IPS DF 6.9 (cell line): ENCODE results near the gene WDR70.

Source experiments
- DNase-seq: peaks from one replicate; pipeline ENCODE4 v3.0.0-alpha.2; 2013; ENCODE audit warnings: low read depth, low spot score
- H3K27ac ChIP-seq: one replicate; pipeline ENCODE4 v1.5.1; 2013; ENCODE audit warnings: low read length, control low read depth
- H3K27me3 ChIP-seq: 2 replicates; pipeline ENCODE4 v1.6.1; 2013; ENCODE audit warnings: mild to moderate bottlenecking, low read length; ENCODE audit not compliant: control insufficient read depth, insufficient read depth
- H3K36me3 ChIP-seq: 2 replicates; pipeline ENCODE4 v1.6.1; 2013; ENCODE audit warnings: low read length; ENCODE audit not compliant: control insufficient read depth, insufficient read depth
- H3K4me1 ChIP-seq: 2 replicates; pipeline ENCODE4 v1.6.1; 2013; ENCODE audit warnings: low read length; ENCODE audit not compliant: control insufficient read depth, insufficient read depth
- H3K4me3 ChIP-seq: 2 replicates; pipeline ENCODE4 v1.5.1; 2013; ENCODE audit warnings: mild to moderate bottlenecking, low read length
- H3K9me3 ChIP-seq: 2 replicates; pipeline ENCODE4 v1.6.1; 2013; ENCODE audit warnings: low read length, inconsistent platforms; ENCODE audit not compliant: control insufficient read depth, insufficient read depth
- WGBS: extraction: QIAGEN DNeasy Blood & Tissue Kit; methylation state at CpG from one replicate; pipeline ENCODE4 v1.1.7; 2013; ENCODE audit warnings: mixed read lengths, missing lambda C conversion rate; ENCODE audit not compliant: insufficient read length, insufficient coverage; 5-methylcytosine and 5-hydroxymethylcytosine counted together

WDR70 gene

DNA sequence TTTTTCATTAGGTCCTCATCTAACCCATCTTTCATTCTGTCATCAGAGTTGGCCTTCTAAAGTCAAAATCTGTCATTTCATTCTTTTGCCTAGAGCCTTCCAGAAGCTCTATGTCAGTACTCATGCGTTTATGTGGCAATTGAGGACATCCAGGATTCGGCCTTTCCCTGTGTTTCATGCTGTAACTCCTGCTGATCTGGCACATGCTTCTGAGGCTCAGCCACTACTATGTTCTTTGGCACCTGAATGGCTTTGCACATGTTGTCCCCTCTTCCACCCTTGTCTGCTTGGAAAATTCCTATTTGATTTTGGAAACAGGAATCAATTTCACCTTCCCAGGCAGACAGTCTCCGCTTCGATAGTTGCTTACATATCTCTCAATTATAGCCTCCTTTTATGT is 375.9 kb downstream of the WDR70 start:
- no peaks in the 10 kb centered on the region for H3K27me3 ChIP-seq
- H3K36me3 ChIP-seq: no peaks in the 10 kb centered on the region
- no CpG with 5 or more reads among the region's 4 CpGs for WGBS
- H3K27ac ChIP-seq: no peak overlapping the region
- H3K9me3 ChIP-seq: no peaks in the 10 kb centered on the region
- no peak overlapping the region for H3K4me3 ChIP-seq
- H3K4me1 ChIP-seq: no peaks in the 10 kb centered on the region; the same call in 1 of the 2 replicates
- no peak for DNase-seq

- WGBS: 100% methylated on average over 1 of the region's 4 CpGs
- no peak overlapping the region for H3K4me3 ChIP-seq
- H3K27me3 ChIP-seq: no peaks in the 10 kb centered on the region
- no peaks in the 10 kb centered on the region for H3K9me3 ChIP-seq
- no peak overlapping the region for H3K27ac ChIP-seq
- H3K4me1 ChIP-seq: no peaks in the 10 kb centered on the region; the same call in 1 of the 2 replicates
- H3K36me3 ChIP-seq: no peaks in the 10 kb centered on the region
- no peak for DNase-seq
Observed at GRCh38 chr5:37755581-37755980, 376.5 kb downstream of the WDR70 start.

GRCh38 chr5:37756248-37756647 is 377.1 kb downstream of the WDR70 start:
- Histone ChIP-seq H3K27ac (no peak overlapping the region), H3K4me1 (no peaks in the 10 kb centered on the region; the same call in 1 of the 2 replicates), H3K27me3 (no peaks in the 10 kb centered on the region), H3K9me3 (no peaks in the 10 kb centered on the region), H3K4me3 (no peak overlapping the region), H3K36me3 (no peaks in the 10 kb centered on the region)
- no peak for DNase-seq

- WGBS: no CpG with 5 or more reads among the region's 4 CpGs
- Histone ChIP-seq H3K9me3 (no peaks in the 10 kb centered on the region), H3K4me1 (no peaks in the 10 kb centered on the region; the same call in 1 of the 2 replicates), H3K4me3 (no peak overlapping the region), H3K36me3 (no peaks in the 10 kb centered on the region), H3K27ac (no peak overlapping the region), H3K27me3 (no peaks in the 10 kb centered on the region)
- DNase-seq: no peak
Observed at GRCh38 chr5:37757980-37758582, 379.0 kb downstream of the WDR70 start.

GRCh38 chr5:37767251-37767650 is 388.1 kb downstream of the WDR70 start:
- no CpG with 5 or more reads among the region's 3 CpGs for WGBS
- no peak overlapping the region for H3K4me3 ChIP-seq

GRCh38 chr5:37767961-37768360 is 388.8 kb downstream of the WDR70 start:
- Histone ChIP-seq H3K4me3 (no peak overlapping the region), H3K27me3 (no peaks in the 10 kb centered on the region), H3K36me3 (no peaks in the 10 kb centered on the region), H3K27ac (no peak overlapping the region), H3K9me3 (no peaks in the 10 kb centered on the region), H3K4me1 (no peaks in the 10 kb centered on the region)
- no CpG with 5 or more reads among the region's 4 CpGs for WGBS
- DNase-seq: no peak

More at GRCh38 chr5:37767251-37767650, 388.1 kb downstream of the WDR70 start:
- Histone ChIP-seq H3K4me1 (no peaks in the 10 kb centered on the region), H3K36me3 (no peaks in the 10 kb centered on the region), H3K27me3 (no peaks in the 10 kb centered on the region), H3K9me3 (no peaks in the 10 kb centered on the region), H3K27ac (no peak overlapping the region)
- DNase-seq: no peak

- Histone ChIP-seq H3K27me3 (no peaks in the 10 kb centered on the region), H3K4me3 (no peak overlapping the region), H3K9me3 (no peaks in the 10 kb centered on the region), H3K36me3 (no peaks in the 10 kb centered on the region), H3K27ac (no peak overlapping the region), H3K4me1 (no peaks in the 10 kb centered on the region)
- DNase-seq: no peak
Observed at GRCh38 chr5:37768371-37768770, 389.3 kb downstream of the WDR70 start.

GRCh38 chr5:37769108-37769507 is 390.0 kb downstream of the WDR70 start:
- no CpG with 5 or more reads among the region's 4 CpGs for WGBS

DNA sequence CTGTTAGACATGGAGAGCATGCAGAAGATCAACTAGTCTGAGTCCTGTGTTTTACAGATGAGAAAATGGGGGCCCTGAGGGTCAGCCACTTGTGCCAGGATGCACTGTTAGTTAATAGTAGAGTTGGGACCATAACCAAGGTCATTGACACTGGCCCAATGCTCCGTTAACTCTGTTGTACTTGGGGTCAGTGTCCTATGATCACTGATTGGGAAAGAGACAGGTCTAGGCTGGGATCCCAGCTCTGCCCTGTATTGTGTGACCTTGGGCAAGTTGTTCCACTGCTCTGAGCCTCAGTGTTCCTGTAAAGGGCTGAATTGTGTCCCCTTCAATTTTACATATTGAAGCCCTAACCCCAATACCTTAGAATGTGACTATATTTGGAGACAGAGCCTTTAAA is 390.7 kb downstream of the WDR70 start:
- DNase-seq: no peak
- Histone ChIP-seq H3K4me3 (no peak overlapping the region), H3K36me3 (no peaks in the 10 kb centered on the region), H3K27me3 (no peaks in the 10 kb centered on the region), H3K27ac (no peak overlapping the region), H3K4me1 (no peaks in the 10 kb centered on the region), H3K9me3 (no peaks in the 10 kb centered on the region; the same call in 1 of the 2 replicates)
- WGBS: no CpG with 5 or more reads among the region's 1 CpG

More at GRCh38 chr5:37769108-37769507, 390.0 kb downstream of the WDR70 start:
- H3K36me3 ChIP-seq: no peaks in the 10 kb centered on the region
- no peaks in the 10 kb centered on the region for H3K9me3 ChIP-seq
- no peaks in the 10 kb centered on the region for H3K27me3 ChIP-seq
- H3K4me3 ChIP-seq: no peak overlapping the region
- no peaks in the 10 kb centered on the region for H3K4me1 ChIP-seq
- no peak for DNase-seq
- no peak overlapping the region for H3K27ac ChIP-seq

DNA sequence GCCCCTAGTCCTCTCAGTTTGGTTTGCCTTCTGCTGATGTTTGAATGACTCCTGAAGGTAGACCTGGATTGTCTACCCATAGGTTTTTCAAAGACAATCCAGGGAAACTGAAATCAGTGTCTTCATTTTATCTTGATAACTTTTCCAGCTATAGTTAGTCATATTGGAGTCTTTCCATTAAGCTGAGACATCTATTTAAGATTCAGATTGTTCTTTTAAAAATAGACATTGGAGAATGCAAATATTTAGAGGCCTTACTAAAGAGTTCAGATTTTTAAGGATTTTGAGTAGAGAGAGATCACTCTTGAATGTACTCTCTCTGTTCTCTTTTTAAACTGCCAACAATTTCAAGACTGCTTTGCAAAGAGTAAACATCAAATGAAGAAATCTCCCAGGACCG is 391.7 kb downstream of the WDR70 start:
- Histone ChIP-seq H3K36me3 (no peaks in the 10 kb centered on the region), H3K27me3 (no peaks in the 10 kb centered on the region), H3K4me1 (no peaks in the 10 kb centered on the region), H3K4me3 (no peak overlapping the region), H3K9me3 (no peaks in the 10 kb centered on the region; the same call in 1 of the 2 replicates), H3K27ac (no peak overlapping the region)
- no CpG with 5 or more reads among the region's 1 CpG for WGBS
- DNase-seq: no peak

- H3K27me3 ChIP-seq: no peaks in the 10 kb centered on the region
- no peak overlapping the region for H3K27ac ChIP-seq
- no peaks in the 10 kb centered on the region for H3K36me3 ChIP-seq
- no peaks in the 10 kb centered on the region; the same call in 1 of the 2 replicates for H3K9me3 ChIP-seq
- no peaks in the 10 kb centered on the region for H3K4me1 ChIP-seq
- H3K4me3 ChIP-seq: no peak overlapping the region
- no peak for DNase-seq
- no CpG with 5 or more reads among the region's 3 CpGs for WGBS
Observed at GRCh38 chr5:37771203-37771611, 392.1 kb downstream of the WDR70 start.
